G401.6 (cell line): ENCODE data around the gene TNS2.

ENCODE experiments used
- FAIRE-seq: peaks from 2 replicates; lab custom pipeline; 2012; peaks lifted over from hg19 to GRCh38; lab: Jason Lieb, UNC

TNS2 gene

DNA sequence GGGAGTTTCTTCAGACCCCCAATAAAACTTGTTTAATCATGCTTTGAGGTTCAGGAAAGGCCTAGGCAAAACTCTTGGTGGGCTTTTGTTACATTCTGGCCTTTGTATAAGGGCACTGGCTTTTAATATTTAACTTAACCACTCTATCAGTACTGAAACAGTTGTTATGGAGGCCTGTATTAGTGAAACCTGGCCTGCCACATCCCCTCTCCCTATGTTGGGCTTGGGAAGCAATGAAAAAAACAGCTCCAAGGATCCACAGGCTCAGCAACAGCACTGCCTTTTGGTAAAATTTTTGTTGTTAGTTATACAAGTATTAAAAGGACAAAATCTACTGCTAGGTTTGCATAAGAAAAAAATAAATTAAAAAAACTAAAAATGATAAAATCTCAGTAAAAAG lies 64.1 kb downstream of the TNS2 start:
- FAIRE-seq = no peak
